Ishikawa (cell line): ENCODE results near the gene DCST2.

ENCODE experiments used
- CEBPB ChIP-seq: IDR thresholded peaks from 2 replicates; pipeline ENCODE4 v1.6.1; 2012
- CREB1 ChIP-seq: IDR thresholded peaks from 2 replicates; pipeline ENCODE4 v1.6.1; 2012; ENCODE audit warnings: low read depth
- EGR1 ChIP-seq: IDR thresholded peaks from 2 replicates; pipeline ENCODE4 v1.6.1; 2012
- EP300 ChIP-seq: IDR thresholded peaks from 2 replicates; pipeline ENCODE4 v1.6.1; 2012; ENCODE audit warnings: borderline replicate concordance
- FOXM1 ChIP-seq: IDR thresholded peaks from 2 replicates; pipeline ENCODE4 v1.6.1; 2012; ENCODE audit warnings: low read depth, borderline replicate concordance
- NFIC ChIP-seq: IDR thresholded peaks from 2 replicates; pipeline ENCODE4 v1.6.1; 2012
- RAD21 ChIP-seq: IDR thresholded peaks from 2 replicates; pipeline ENCODE4 v1.6.1; 2012; ENCODE audit warnings: low read depth
- TAF1 ChIP-seq: IDR thresholded peaks from 2 replicates; pipeline ENCODE4 v1.6.1; 2012; ENCODE audit warnings: low read depth, mild to moderate bottlenecking
- TCF12 ChIP-seq: IDR thresholded peaks from 2 replicates; pipeline ENCODE4 v1.6.1; 2012; ENCODE audit warnings: low read depth
- TEAD4 ChIP-seq: IDR thresholded peaks from 2 replicates; pipeline ENCODE4 v1.6.1; 2012
- YY1 ChIP-seq: IDR thresholded peaks from 2 replicates; pipeline ENCODE4 v1.6.1; 2012; ENCODE audit warnings: low read depth
- ZBTB7A ChIP-seq: IDR thresholded peaks from 2 replicates; pipeline ENCODE4 v1.6.1; 2012; ENCODE audit warnings: low read depth
- TF ChIP-seq, protein P1 (sequence below): IDR thresholded peaks from 2 replicates; pipeline ENCODE4 v1.6.1; 2012; ENCODE audit warnings: low read depth, mild to moderate bottlenecking
- TF ChIP-seq, protein P2 (sequence below): IDR thresholded peaks from 2 replicates; pipeline ENCODE4 v1.6.1; 2012
- TF ChIP-seq, protein P3 (sequence below): IDR thresholded peaks from 2 replicates; pipeline ENCODE4 v1.6.1; 2012

Gene DCST2

DNA sequence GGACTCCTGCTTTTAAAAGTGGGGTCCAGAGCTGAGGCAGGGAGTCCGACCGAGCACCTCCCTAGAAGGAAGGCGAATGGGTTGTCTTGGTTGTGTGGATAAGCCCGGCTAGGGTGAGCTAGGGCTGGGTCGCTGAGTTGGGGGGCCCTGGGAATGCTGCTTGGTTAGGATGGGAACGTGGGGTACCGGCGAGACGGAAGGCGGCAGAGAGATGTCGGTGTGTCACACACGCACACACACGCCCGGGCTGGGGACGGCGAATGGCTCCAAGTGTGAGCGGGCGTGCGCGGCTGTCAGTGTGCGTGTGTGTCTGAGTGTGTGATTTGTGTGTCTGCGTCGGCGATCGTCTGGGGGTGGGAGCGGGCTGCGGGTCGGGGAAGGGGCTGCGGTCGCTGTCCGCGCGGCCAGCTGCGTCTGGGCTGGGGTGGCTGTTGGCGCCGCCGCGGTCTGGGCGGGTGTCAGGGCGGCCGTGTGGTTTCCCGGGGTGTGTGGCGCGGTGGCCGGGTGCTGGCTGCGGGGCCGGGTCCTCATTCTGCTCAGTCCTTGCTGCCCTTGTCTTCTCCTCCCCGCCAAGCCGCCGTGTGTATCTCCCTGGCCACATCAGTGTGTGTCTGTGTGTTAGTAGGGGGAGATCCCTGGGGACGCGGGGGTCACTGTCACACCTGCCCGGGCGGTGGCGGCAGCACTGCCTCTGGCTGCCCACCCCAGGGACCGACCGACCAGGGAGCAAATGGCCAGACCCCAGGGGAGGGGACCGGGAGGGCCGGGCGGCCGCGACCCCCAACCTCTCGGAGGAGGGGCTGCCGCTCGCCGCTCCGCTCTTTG lies 46.1 kb upstream of the DCST2 start:
- TF ChIP-seq ZBTB7A = 0 out of 2 replicates have a peak, but pooled peaks have one; percentile 57
- TF ChIP-seq, protein P1, sequence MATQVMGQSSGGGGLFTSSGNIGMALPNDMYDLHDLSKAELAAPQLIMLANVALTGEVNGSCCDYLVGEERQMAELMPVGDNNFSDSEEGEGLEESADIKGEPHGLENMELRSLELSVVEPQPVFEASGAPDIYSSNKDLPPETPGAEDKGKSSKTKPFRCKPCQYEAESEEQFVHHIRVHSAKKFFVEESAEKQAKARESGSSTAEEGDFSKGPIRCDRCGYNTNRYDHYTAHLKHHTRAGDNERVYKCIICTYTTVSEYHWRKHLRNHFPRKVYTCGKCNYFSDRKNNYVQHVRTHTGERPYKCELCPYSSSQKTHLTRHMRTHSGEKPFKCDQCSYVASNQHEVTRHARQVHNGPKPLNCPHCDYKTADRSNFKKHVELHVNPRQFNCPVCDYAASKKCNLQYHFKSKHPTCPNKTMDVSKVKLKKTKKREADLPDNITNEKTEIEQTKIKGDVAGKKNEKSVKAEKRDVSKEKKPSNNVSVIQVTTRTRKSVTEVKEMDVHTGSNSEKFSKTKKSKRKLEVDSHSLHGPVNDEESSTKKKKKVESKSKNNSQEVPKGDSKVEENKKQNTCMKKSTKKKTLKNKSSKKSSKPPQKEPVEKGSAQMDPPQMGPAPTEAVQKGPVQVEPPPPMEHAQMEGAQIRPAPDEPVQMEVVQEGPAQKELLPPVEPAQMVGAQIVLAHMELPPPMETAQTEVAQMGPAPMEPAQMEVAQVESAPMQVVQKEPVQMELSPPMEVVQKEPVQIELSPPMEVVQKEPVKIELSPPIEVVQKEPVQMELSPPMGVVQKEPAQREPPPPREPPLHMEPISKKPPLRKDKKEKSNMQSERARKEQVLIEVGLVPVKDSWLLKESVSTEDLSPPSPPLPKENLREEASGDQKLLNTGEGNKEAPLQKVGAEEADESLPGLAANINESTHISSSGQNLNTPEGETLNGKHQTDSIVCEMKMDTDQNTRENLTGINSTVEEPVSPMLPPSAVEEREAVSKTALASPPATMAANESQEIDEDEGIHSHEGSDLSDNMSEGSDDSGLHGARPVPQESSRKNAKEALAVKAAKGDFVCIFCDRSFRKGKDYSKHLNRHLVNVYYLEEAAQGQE = no peak

DNA sequence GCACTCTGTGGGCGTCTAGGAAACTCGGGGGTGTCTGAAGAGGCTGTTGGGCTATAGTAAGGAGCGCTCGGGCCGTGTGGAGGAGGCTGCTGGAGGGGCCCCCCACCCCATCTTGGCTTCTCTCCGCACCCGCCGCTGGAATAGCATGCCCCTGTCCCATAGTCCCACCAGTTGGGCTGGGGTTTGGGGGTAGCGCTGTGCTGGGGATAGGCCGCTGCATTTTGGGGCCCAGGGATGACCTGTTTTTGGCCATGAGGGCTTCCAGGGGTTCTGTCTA lies 45.6 kb upstream of the DCST2 start:
- TF ChIP-seq EP300 = no peak
- TF ChIP-seq TEAD4 = no peak

DNA sequence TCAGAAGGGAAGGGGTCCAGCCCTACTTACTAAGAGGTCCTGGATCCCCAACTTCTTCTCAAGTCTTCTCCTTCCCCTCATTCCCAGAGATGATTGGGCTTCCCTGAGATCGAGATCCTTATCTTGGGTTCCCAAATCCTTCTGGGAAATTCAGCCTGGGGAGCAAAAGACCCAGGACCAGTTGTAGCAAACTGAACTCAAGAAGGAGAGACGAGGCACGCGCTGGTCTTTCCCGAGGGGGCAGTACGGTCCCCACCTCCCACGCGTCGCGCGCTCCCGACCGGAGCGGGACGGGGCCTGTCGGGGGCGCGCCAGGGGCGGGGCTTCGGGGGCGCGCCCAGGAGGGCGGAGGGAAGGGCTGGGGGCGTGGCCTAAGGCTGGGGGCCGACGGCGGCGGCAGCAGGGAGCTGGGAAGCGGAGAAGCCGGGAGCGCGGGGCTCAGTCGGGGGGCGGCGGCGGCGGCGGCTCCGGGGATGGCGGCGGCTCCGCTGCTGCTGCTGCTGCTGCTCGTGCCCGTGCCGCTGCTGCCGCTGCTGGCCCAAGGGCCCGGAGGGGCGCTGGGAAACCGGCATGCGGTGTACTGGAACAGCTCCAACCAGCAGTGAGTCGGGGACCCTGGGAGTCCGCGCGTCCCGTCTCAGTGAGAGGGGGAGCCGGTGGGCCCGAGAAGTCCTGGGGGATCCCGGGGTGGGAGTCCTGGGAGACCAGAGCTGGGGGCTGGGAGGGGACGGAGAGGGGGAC lies 45.1 kb upstream of the DCST2 start, which contains the start of gene EFNA3:
EFNA3 (plus strand) TSS at position 369 of the 741 bp plus-strand sequence; CDS start at position 474, 105 bp downstream.
- TF ChIP-seq EP300 (no peak), EGR1 (peak; percentile 95), NFIC (no peak), CREB1 (no peak)
- TF ChIP-seq, protein P2, sequence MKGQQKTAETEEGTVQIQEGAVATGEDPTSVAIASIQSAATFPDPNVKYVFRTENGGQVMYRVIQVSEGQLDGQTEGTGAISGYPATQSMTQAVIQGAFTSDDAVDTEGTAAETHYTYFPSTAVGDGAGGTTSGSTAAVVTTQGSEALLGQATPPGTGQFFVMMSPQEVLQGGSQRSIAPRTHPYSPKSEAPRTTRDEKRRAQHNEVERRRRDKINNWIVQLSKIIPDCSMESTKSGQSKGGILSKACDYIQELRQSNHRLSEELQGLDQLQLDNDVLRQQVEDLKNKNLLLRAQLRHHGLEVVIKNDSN = no peak
- TF ChIP-seq, protein P3, sequence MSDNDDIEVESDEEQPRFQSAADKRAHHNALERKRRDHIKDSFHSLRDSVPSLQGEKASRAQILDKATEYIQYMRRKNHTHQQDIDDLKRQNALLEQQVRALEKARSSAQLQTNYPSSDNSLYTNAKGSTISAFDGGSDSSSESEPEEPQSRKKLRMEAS = no peak

DNA sequence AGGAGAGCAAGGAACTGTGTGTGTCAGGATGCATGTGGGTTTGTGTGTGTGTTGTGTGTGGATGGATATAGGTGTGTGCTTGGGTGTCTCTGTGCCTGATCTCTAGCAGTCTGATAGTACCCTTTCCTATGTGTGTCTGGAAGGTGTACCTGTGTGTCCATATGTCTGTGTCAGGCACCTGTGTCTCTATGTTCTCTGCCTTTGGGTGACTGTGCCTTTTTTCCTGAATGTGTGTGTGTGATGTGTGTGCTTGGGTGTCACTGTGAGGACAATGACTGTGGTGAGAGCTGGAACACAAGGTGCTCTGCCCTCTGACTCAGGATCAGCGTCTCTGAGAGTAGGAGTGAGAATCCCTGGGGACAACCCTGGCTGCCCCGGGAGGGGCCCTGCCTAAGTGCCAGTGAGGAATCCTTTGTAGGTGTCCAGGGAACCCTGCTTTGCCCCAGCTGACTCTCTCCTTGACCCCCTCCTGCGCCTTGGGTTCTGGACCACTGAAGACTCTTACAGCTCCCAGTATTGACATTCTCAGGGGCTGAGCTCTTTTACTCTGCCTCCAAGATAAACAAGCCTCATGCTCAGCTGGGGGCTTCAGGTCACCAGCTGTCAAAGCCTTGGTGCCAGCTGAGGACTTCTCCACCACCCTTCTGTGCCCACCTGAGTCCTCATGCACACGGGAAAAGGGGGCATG lies 44.3 kb upstream of the DCST2 start:
- TF ChIP-seq, protein P3 = no peak
- no peak for TF ChIP-seq TEAD4
- no peak for TF ChIP-seq TCF12
- TF ChIP-seq TAF1 = no peak
- no peak for TF ChIP-seq EGR1
- TF ChIP-seq CEBPB = no peak
- TF ChIP-seq, protein P2 = no peak
- no peak for TF ChIP-seq YY1
- TF ChIP-seq FOXM1 = no peak
- no peak for TF ChIP-seq NFIC
- TF ChIP-seq EP300 = no peak
- no peak for TF ChIP-seq CREB1
- no peak for TF ChIP-seq RAD21

DNA sequence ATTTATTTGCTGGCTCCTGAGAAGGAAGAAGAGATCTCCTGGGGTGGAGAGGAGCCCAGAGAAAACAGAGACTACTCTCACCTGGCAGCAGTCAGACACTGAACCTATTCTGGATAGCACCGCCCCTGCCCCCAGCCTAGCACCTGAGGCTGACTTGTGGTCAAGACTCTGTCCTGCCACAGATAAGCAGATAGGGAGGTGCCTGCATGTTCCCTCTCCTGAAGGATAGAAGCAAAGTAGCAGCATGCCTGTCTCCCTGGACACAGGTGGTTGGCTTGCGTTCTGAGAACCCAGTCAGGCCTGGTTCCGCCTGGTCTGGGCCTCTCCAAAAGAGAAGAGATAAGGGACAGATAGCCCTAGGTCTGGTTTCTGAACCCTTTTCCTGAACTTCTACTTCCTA lies 43.8 kb upstream of the DCST2 start:
- TF ChIP-seq EP300 (no peak), EGR1 (no peak), TEAD4 (no peak), FOXM1 (no peak), TAF1 (no peak), ZBTB7A (no peak), NFIC (no peak), YY1 (no peak)
- TF ChIP-seq, protein P3 = no peak
- TF ChIP-seq, protein P1 = no peak
- TF ChIP-seq, protein P2 = no peak
